PC-9 (cell line): Measurements from ENCODE around the gene LCN9. TPM values are rescaled to one million over a fixed set of nuclear protein-coding genes. Genes with fewer than 3 reads are reported as not detected.

ENCODE experiments used
- BruUV-seq: library from RNA; stranded (reverse); fragments of 400-500 nt; replicated peaks from 2 replicates; lab custom pipeline; 2021; lab: Mats Ljungman, UMichigan
- CTCF ChIA-PET: fragments of 300-600 bp; sonication (Branson Sonifier 250); formaldehyde crosslinking; loops from one replicate; lab custom pipeline; 2022; ENCODE audit warnings: antibody characterized with exemption; lab: Charles Lee
- POLR2A ChIA-PET: fragments of 300-600 bp; sonication (Branson Sonifier 250); formaldehyde crosslinking; loops from one replicate; lab custom pipeline; 2022; ENCODE audit warnings: antibody characterized with exemption; ENCODE audit not compliant: unreplicated experiment; lab: Charles Lee
- DNase-seq, 2 experiments: peaks; one replicate each; pipeline versions ENCODE4 v3.0.0 to v3.0.0-alpha.2; 2015 to 2022; ENCODE audit warnings: mixed read lengths in 1 of 2
- H2AFZ ChIP-seq: fragments of 200-600 bp; sonication (generic); 2 replicates; pipeline ENCODE4 v1.8.1; 2017; ENCODE audit warnings: antibody characterized with exemption
- H3F3A ChIP-seq: fragments of 200-600 bp; sonication (generic); 2 replicates; pipeline ENCODE4 v1.8.1; 2017; ENCODE audit warnings: antibody characterized with exemption, mild to moderate bottlenecking, low read depth; ENCODE audit not compliant: insufficient read depth
- H3K27ac ChIP-seq: fragments of 200-600 bp; sonication (generic); 2 replicates; pipeline ENCODE4 v1.6.1; 2016; ENCODE audit warnings: mixed run types
- H3K27me3 ChIP-seq: fragments of 200-600 bp; sonication (generic); 2 replicates; pipeline ENCODE4 v1.6.1; 2016; ENCODE audit warnings: low read depth, mixed run types; ENCODE audit not compliant: insufficient read depth
- H3K36me3 ChIP-seq: fragments of 200-600 bp; sonication (generic); 2 replicates; pipeline ENCODE4 v1.6.1; 2016; ENCODE audit warnings: low read depth, mixed run types
- H3K4me1 ChIP-seq: fragments of 200-600 bp; sonication (generic); replicated peaks from 2 replicates; pipeline ENCODE4 v1.6.1; 2016; ENCODE audit warnings: mixed run types; ENCODE audit not compliant: insufficient read depth
- H3K4me2 ChIP-seq: fragments of 200-600 bp; sonication (generic); 2 replicates; pipeline ENCODE4 v1.6.1; 2017; ENCODE audit warnings: mixed run types
- H3K4me3 ChIP-seq: fragments of 200-600 bp; sonication (generic); 2 replicates; pipeline ENCODE4 v1.6.1; 2016; ENCODE audit warnings: mixed run types
- H3K79me2 ChIP-seq: fragments of 200-600 bp; sonication (generic); 2 replicates; pipeline ENCODE4 v1.6.1; 2017; ENCODE audit warnings: low read depth, mixed run types
- H3K9me2 ChIP-seq: fragments of 200-600 bp; sonication (generic); 2 replicates; pipeline ENCODE4 v1.8.1; 2017; ENCODE audit warnings: mild to moderate bottlenecking; ENCODE audit not compliant: insufficient read depth
- H3K9me3 ChIP-seq: fragments of 200-600 bp; sonication (generic); 2 replicates; pipeline ENCODE4 v1.8.1; 2016; ENCODE audit warnings: low read depth; ENCODE audit not compliant: insufficient read depth
- H4K20me1 ChIP-seq: fragments of 200-600 bp; sonication (generic); 2 replicates; pipeline ENCODE4 v1.8.1; 2017; ENCODE audit not compliant: insufficient read depth
- CTCF ChIP-seq: fragments of 200-600 bp; sonication (generic); conservative IDR thresholded peaks from 2 replicates; pipeline ENCODE4 v1.6.1; 2017; ENCODE audit warnings: mixed run types, antibody characterized with exemption, mild to moderate bottlenecking, moderate library complexity
- EZH2 ChIP-seq: fragments of 200-600 bp; sonication (generic); IDR thresholded peaks from 2 replicates; pipeline ENCODE4 v1.8.0; 2017; ENCODE audit warnings: antibody characterized with exemption, low read depth
- intact Hi-C: fragments of 100-400 bp; cut with micrococcal nuclease; formaldehyde crosslinking; loops from one replicate; pipeline ENCODE4 v1.10.0; 2022; ENCODE audit not compliant: unreplicated experiment
- total RNA-seq: library from RNA; stranded (reverse); gene quantifications from 2 replicates; pipeline ENCODE4 v1.2.3, GENCODE V29; 2021

Gene LCN9
- total RNA-seq, 1 experiment from 2014 or later: not detected

DNA sequence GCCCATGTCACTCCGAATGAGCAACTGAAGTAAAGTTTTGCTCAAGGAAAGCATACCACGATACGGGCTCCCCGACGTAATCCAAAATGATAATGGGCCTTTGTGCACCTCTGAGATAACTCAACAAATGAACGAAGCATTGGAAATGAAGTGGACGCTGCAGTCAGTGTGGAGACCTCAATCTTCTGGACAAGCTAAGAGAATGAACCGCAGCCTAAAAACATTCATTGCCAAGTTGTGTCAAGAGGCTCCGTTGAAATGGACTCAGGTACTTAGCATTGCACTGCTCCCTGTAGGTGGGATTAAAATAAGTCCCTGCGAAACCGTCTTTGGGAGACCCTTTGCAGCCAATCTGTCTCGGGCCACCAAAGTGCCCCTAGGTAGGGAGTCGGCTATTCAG lies 3.9 kb upstream of the LCN9 start:
- intact Hi-C loops: no loop called here
- H4K20me1 ChIP-seq: no peaks in the 10 kb centered on the region
- DNase-seq: no peak
- H3K27me3 ChIP-seq: peaks cover 93% of the 10 kb centered on the region
- H3F3A ChIP-seq: no peaks in the 10 kb centered on the region
- no peak overlapping the region for H3K27ac ChIP-seq
- H3K4me1 ChIP-seq: no peaks in the 10 kb centered on the region
- H3K4me2 ChIP-seq: no peak overlapping the region
- H3K79me2 ChIP-seq: no peaks in the 10 kb centered on the region
- no peaks in the 10 kb centered on the region for H3K36me3 ChIP-seq
- no peak overlapping the region for H2AFZ ChIP-seq
- ChIA-PET CTCF (no interaction called here), POLR2A (no interaction called here)
- no peak overlapping the region for H3K4me3 ChIP-seq
- no peaks in the 10 kb centered on the region for H3K9me2 ChIP-seq
- TF ChIP-seq CTCF (no peak), EZH2 (no peak)
- BruUV-seq: no TSS peak
- H3K9me3 ChIP-seq: no peaks in the 10 kb centered on the region

DNA sequence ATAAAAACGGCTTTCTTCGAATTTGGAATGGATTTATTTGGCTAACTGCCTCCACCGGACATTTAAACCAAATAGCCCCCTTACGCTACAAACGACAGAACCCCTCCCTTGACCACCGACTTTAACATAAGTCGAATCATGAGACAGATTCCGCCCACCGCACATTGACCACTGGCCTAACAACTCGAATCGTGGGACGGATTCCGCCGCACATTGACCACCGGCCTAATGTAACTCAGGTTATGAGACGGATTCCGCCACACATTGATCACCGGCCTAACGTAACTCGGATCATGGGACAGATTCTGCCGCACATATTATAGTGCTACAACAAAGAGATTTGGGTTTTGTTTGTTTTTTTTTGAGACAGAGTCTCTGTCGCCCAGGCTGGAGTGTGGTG lies 2.7 kb upstream of the LCN9 start:
- H3K4me1 ChIP-seq: no peaks in the 10 kb centered on the region
- no peak overlapping the region for H3K4me2 ChIP-seq
- H3F3A ChIP-seq: no peaks in the 10 kb centered on the region
- BruUV-seq: no TSS peak
- no peaks in the 10 kb centered on the region for H4K20me1 ChIP-seq
- H3K27ac ChIP-seq: no peak overlapping the region
- H2AFZ ChIP-seq: no peak overlapping the region
- no peaks in the 10 kb centered on the region for H3K79me2 ChIP-seq
- intact Hi-C loops: no loop called here
- no peak overlapping the region for H3K4me3 ChIP-seq
- peaks cover 93% of the 10 kb centered on the region for H3K27me3 ChIP-seq
- DNase-seq: no peak
- POLR2A ChIA-PET: no interaction called here
- H3K9me2 ChIP-seq: no peaks in the 10 kb centered on the region
- no peaks in the 10 kb centered on the region for H3K36me3 ChIP-seq
- CTCF ChIA-PET: no interaction called here
- TF ChIP-seq EZH2 (no peak), CTCF (no peak)
- H3K9me3 ChIP-seq: no peaks in the 10 kb centered on the region

- H3K27me3 ChIP-seq: peaks cover 95% of the 10 kb centered on the region
- no peak for DNase-seq
- H3K9me3 ChIP-seq: no peaks in the 10 kb centered on the region
- TF ChIP-seq EZH2: no peak
- TF ChIP-seq CTCF: no peak
- no peaks in the 10 kb centered on the region for H3K36me3 ChIP-seq
- H3F3A ChIP-seq: no peaks in the 10 kb centered on the region
- no peaks in the 10 kb centered on the region for H4K20me1 ChIP-seq
- no peak overlapping the region for H3K4me2 ChIP-seq
- no peaks in the 10 kb centered on the region for H3K79me2 ChIP-seq
- H3K4me3 ChIP-seq: no peak overlapping the region
- no peaks in the 10 kb centered on the region for H3K4me1 ChIP-seq
- no peak overlapping the region for H3K27ac ChIP-seq
- CTCF ChIA-PET: no interaction called here
- no TSS peak for BruUV-seq
- intact Hi-C loops: no loop called here
- POLR2A ChIA-PET: no interaction called here
- H3K9me2 ChIP-seq: no peaks in the 10 kb centered on the region
- H2AFZ ChIP-seq: no peak overlapping the region
Observed at GRCh38 chr9:135661816-135662560, 1.1 kb upstream of the LCN9 start.
